H9 (cell line): ENCODE measurements around the gene GPX2. TPM values are rescaled to one million over a fixed set of nuclear protein-coding genes. Genes with fewer than 3 reads are reported as not detected.

Source experiments
- DNase-seq: peaks from one replicate; pipeline ENCODE4 v3.0.0-alpha.2; 2017
- H2AFZ ChIP-seq: one replicate; pipeline ENCODE4 v1.6.1; 2013; ENCODE audit warnings: mild to moderate bottlenecking, low read length, control low read depth, moderate library complexity
- H2AK5ac ChIP-seq: 2 replicates; pipeline ENCODE4 v1.6.1; 2013; ENCODE audit warnings: low read length, control low read depth, mixed read lengths; ENCODE audit not compliant: insufficient read length
- H2BK120ac ChIP-seq: one replicate; pipeline ENCODE4 v1.6.1; 2013; ENCODE audit warnings: low read depth, mild to moderate bottlenecking, low read length, control low read depth, inconsistent platforms; ENCODE audit not compliant: poor library complexity, severe bottlenecking
- H2BK12ac ChIP-seq: 2 replicates; pipeline ENCODE4 v1.6.1; 2013; ENCODE audit warnings: low read length, control low read depth, mixed read lengths, low read depth; ENCODE audit not compliant: insufficient read length
- H2BK15ac ChIP-seq: 2 replicates; pipeline ENCODE4 v1.6.1; 2013; ENCODE audit warnings: low read depth, low read length, control low read depth
- H2BK20ac ChIP-seq: one replicate; pipeline ENCODE4 v1.6.1; 2013; ENCODE audit warnings: low read depth, mild to moderate bottlenecking, low read length, control low read depth, inconsistent platforms; ENCODE audit not compliant: poor library complexity, severe bottlenecking
- H2BK5ac ChIP-seq: 2 replicates; pipeline ENCODE4 v1.6.1; 2013; ENCODE audit warnings: low read length, control low read depth, mixed read lengths; ENCODE audit not compliant: insufficient read length
- H3K14ac ChIP-seq: 2 replicates; pipeline ENCODE4 v1.6.1; 2013; ENCODE audit warnings: low read length, control low read depth; ENCODE audit not compliant: insufficient read depth
- H3K18ac ChIP-seq: 2 replicates; pipeline ENCODE4 v1.6.1; 2013; ENCODE audit warnings: low read depth, mild to moderate bottlenecking, mixed read lengths, low read length, control low read depth; ENCODE audit not compliant: insufficient read length
- H3K23ac ChIP-seq: 2 replicates; pipeline ENCODE4 v1.6.1; 2013; ENCODE audit warnings: low read length, control low read depth, mixed read lengths, low read depth; ENCODE audit not compliant: insufficient read length
- H3K23me2 ChIP-seq: 2 replicates; pipeline ENCODE4 v1.6.1; 2013; ENCODE audit warnings: low read depth, mild to moderate bottlenecking, mixed read lengths, low read length, control low read depth; ENCODE audit not compliant: insufficient read length, poor library complexity, severe bottlenecking
- H3K27ac ChIP-seq: 2 replicates; pipeline ENCODE4 v1.5.1; 2013; ENCODE audit warnings: low read length, control low read depth, mixed read lengths, low read depth; ENCODE audit not compliant: insufficient read length
- H3K27me3 ChIP-seq: 2 replicates; pipeline ENCODE4 v1.6.1; 2013; ENCODE audit warnings: low read length, control low read depth, inconsistent platforms; ENCODE audit not compliant: insufficient read depth
- H3K4ac ChIP-seq: 2 replicates; pipeline ENCODE4 v1.6.1; 2013; ENCODE audit warnings: low read depth, mild to moderate bottlenecking, control low read depth, inconsistent platforms, low read length, moderate library complexity
- H3K4me1 ChIP-seq: 2 replicates; pipeline ENCODE4 v1.6.1; 2013; ENCODE audit warnings: low read length, control low read depth, inconsistent platforms; ENCODE audit not compliant: insufficient read depth
- H3K4me2 ChIP-seq: 2 replicates; pipeline ENCODE4 v1.6.1; 2013; ENCODE audit warnings: low read length, control low read depth, mixed read lengths; ENCODE audit not compliant: insufficient read length, insufficient read depth
- H3K56ac ChIP-seq: 2 replicates; pipeline ENCODE4 v1.6.1; 2013; ENCODE audit warnings: low read depth, mild to moderate bottlenecking, mixed read lengths, low read length, control low read depth; ENCODE audit not compliant: insufficient read length
- H3K79me1 ChIP-seq: 2 replicates; pipeline ENCODE4 v1.6.1; 2013; ENCODE audit warnings: low read depth, mild to moderate bottlenecking, moderate library complexity, low read length, control low read depth, inconsistent platforms; ENCODE audit not compliant: insufficient read depth, poor library complexity, severe bottlenecking
- H3K79me2 ChIP-seq: 2 replicates; pipeline ENCODE4 v1.6.1; 2013; ENCODE audit warnings: low read length, control low read depth, inconsistent platforms; ENCODE audit not compliant: insufficient read depth
- H3K9ac ChIP-seq: 2 replicates; pipeline ENCODE4 v1.6.1; 2013; ENCODE audit warnings: low read length, control low read depth, mixed read lengths; ENCODE audit not compliant: insufficient read length; ENCODE audit errors: extremely low read depth
- H3K9me3 ChIP-seq: one replicate; pipeline ENCODE4 v1.6.1; 2013; ENCODE audit warnings: low read depth, low read length, inconsistent platforms; ENCODE audit not compliant: control insufficient read depth
- H3T11ph ChIP-seq: one replicate; pipeline ENCODE4 v1.6.1; 2013; ENCODE audit warnings: mild to moderate bottlenecking, low read length, control low read depth, inconsistent platforms
- H4K20me1 ChIP-seq: one replicate; pipeline ENCODE4 v1.6.1; 2013; ENCODE audit not compliant: control insufficient read depth, insufficient read length, insufficient read depth
- H4K5ac ChIP-seq: 2 replicates; pipeline ENCODE4 v1.6.1; 2013; ENCODE audit warnings: low read depth, mild to moderate bottlenecking, mixed read lengths, low read length, control low read depth; ENCODE audit not compliant: insufficient read length
- H4K8ac ChIP-seq: replicated peaks from 2 replicates; pipeline ENCODE4 v1.6.1; 2013; ENCODE audit warnings: low read length, control low read depth, mixed read lengths, low read depth; ENCODE audit not compliant: insufficient read length
- H4K91ac ChIP-seq: 2 replicates; pipeline ENCODE4 v1.6.1; 2013; ENCODE audit warnings: low read depth, mild to moderate bottlenecking, moderate library complexity, mixed read lengths, low read length, control low read depth; ENCODE audit not compliant: insufficient read length
- H3K27ac Mint-ChIP-seq, 3 experiments: 2 replicates in 2 of 3; 3 replicates in 1 of 3; pipeline ENCODE4 v1.8.0; 2020 to 2021; ENCODE audit warnings: mixed read lengths in 3 of 3, mild to moderate bottlenecking in 1 of 3, moderate library complexity in 1 of 3
- H3K27me3 Mint-ChIP-seq: 2 replicates; pipeline ENCODE4 v1.8.0; 2021; ENCODE audit warnings: low read depth, mild to moderate bottlenecking, moderate library complexity, mixed read lengths
- H3K36me3 Mint-ChIP-seq, 3 experiments: 2 replicates in 2 of 3; 3 replicates in 1 of 3; pipeline ENCODE4 v1.8.0; 2020 to 2021; ENCODE audit warnings: low read depth in 3 of 3, mixed read lengths in 3 of 3; ENCODE audit not compliant: insufficient read depth in 1 of 3
- H3K4me1 Mint-ChIP-seq, 2 experiments: 2 replicates each; pipeline ENCODE4 v1.8.0; 2020; ENCODE audit warnings: mixed read lengths in 2 of 2
- H3K4me3 Mint-ChIP-seq, 2 experiments: 2 replicates in 1 of 2; 3 replicates in 1 of 2; pipeline ENCODE4 v1.8.0; 2020 to 2021; ENCODE audit warnings: mild to moderate bottlenecking in 2 of 2, mixed read lengths in 2 of 2, moderate library complexity in 1 of 2
- H3K9me3 Mint-ChIP-seq, 2 experiments: 2 replicates in 1 of 2; 3 replicates in 1 of 2; pipeline ENCODE4 v1.8.0; 2020; ENCODE audit warnings: mild to moderate bottlenecking in 2 of 2, mixed read lengths in 2 of 2, moderate library complexity in 1 of 2
- CTCF ChIP-seq: fragments of 200-600 bp; sonication (generic); conservative IDR thresholded peaks from 3 replicates; pipeline ENCODE4 v1.8.0; 2021; ENCODE audit warnings: antibody characterized with exemption, mild to moderate bottlenecking
- WGBS: extraction: QIAGEN DNeasy Blood & Tissue Kit; methylation state at CpG from one replicate; pipeline ENCODE4 v1.1.7; 2013; ENCODE audit warnings: missing lambda C conversion rate, low lambda C conversion rate, mixed read lengths; ENCODE audit not compliant: insufficient read length; ENCODE audit errors: extremely low coverage; 5-methylcytosine and 5-hydroxymethylcytosine counted together
- total RNA-seq: library from RNA; stranded (reverse); gene quantifications from 2 replicates; pipeline ENCODE4 v1.2.1, GENCODE V29; 2021

GPX2 gene
- total RNA-seq, 1 experiment from 2014 or later = 0.79 TPM

- no CpG with 5 or more reads among the region's 4 CpGs for WGBS
- no peak overlapping the region for H4K5ac ChIP-seq
- no peak overlapping the region for H3K56ac ChIP-seq
- Mint-ChIP-seq H3K4me1 (peaks cover 24 to 27% of the 10 kb centered on the region in 2 experiments), H3K4me3 (no peak overlapping the region), H3K27ac (no peak overlapping the region; a peak in 1 of 7 replicates), H3K36me3 (peaks cover 14 to 43% (median 32%) of the 10 kb centered on the region in 3 experiments), H3K9me3 (no peaks in the 10 kb centered on the region), H3K27me3 (no peaks in the 10 kb centered on the region)
- H3K79me1 ChIP-seq = no peaks in the 10 kb centered on the region
- H3K23ac ChIP-seq = no peak overlapping the region
- no peak overlapping the region for H2BK120ac ChIP-seq
- DNase-seq = no peak
- no peak overlapping the region for H2BK15ac ChIP-seq
- no peaks in the 10 kb centered on the region for H3K27me3 ChIP-seq
- H3K27ac ChIP-seq = no peak overlapping the region
- no peaks in the 10 kb centered on the region for H4K20me1 ChIP-seq
- H2AFZ ChIP-seq = no peak overlapping the region
- H2BK12ac ChIP-seq = no peak overlapping the region
- no peak overlapping the region for H3K14ac ChIP-seq
- H3K23me2 ChIP-seq = no peaks in the 10 kb centered on the region
- peaks cover 2% of the 10 kb centered on the region; the same call in 1 of the 2 replicates for H3K4me1 ChIP-seq
- TF ChIP-seq CTCF = no peak
- no peak overlapping the region for H2BK5ac ChIP-seq
- H3K79me2 ChIP-seq = no peaks in the 10 kb centered on the region
- H3K4ac ChIP-seq = no peak overlapping the region
- H4K91ac ChIP-seq = no peak overlapping the region
- no peak overlapping the region for H2BK20ac ChIP-seq
- no peak overlapping the region for H3K18ac ChIP-seq
- H3K9me3 ChIP-seq = no peaks in the 10 kb centered on the region
- H3K4me2 ChIP-seq = no peak overlapping the region
- H4K8ac ChIP-seq = no peak overlapping the region
- no peak overlapping the region for H3T11ph ChIP-seq
- H2AK5ac ChIP-seq = no peak overlapping the region
- no peak overlapping the region for H3K9ac ChIP-seq
These were observed 2.3 kb upstream of the GPX2 start for GRCh38 chr14:64944861-64945260.
